ENCODE data around the gene TMEM42. TPM values are rescaled to one million over a fixed set of nuclear protein-coding genes. Genes with fewer than 3 reads are reported as not detected.

TMEM42 gene
- total RNA-seq, 1 experiment from 2014 or later, result 1.3 TPM

GRCh38 chr3:44865272-44866035 lies 3.7 kb downstream of the TMEM42 start:
- DNase-seq (ENCODE audit: low read depth, low spot score), result no peak

GRCh38 chr3:44867421-44868111 lies 5.9 kb downstream of the TMEM42 start:
- DNase-seq (ENCODE audit: low read depth, low spot score), result no peak
- in situ Hi-C loops (cut with HindIII; ENCODE audit: low pct_unique_long_range_greater_than_20kb, low sequenced_read_pairs), result no loop called here

More at GRCh38 chr3:44865272-44866035, 3.7 kb downstream of the TMEM42 start:
- in situ Hi-C loops (cut with HindIII; ENCODE audit: low pct_unique_long_range_greater_than_20kb, low sequenced_read_pairs), result no loop called here

GRCh38 chr3:44870375-44871061 lies 8.8 kb downstream of the TMEM42 start:
- in situ Hi-C loops (cut with HindIII; ENCODE audit: low pct_unique_long_range_greater_than_20kb, low sequenced_read_pairs), result no loop called here
- no peak for DNase-seq (ENCODE audit: low read depth, low spot score)

DNA sequence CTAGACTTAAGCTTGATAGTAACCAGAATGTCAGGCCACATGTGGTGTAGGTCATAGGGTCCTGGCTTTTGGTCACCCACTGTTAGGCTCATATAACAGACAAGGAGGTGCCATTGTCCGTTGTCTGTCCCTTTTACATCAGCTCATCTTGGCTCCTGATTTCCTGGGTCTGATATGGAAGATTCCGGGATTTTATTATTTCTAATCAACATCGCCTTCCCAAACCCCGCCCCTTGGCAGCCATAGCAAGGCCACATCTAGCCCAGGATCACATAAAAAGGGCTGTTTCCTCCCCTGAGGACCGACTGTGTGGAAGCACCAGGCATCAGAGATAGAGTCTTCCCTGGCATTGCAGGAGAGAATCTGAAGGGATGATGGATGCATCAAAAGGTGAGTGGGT lies 12.6 kb downstream of the TMEM42 start, which contains the start of gene TGM4:
Gene TGM4 (plus strand): TSS at position 301 of the 400 bp plus-strand sequence. CDS start 71 bp downstream, at position 372.
- in situ Hi-C loops (cut with HindIII; ENCODE audit: low pct_unique_long_range_greater_than_20kb, low sequenced_read_pairs), result no loop called here
- no peak for DNase-seq (ENCODE audit: low read depth, low spot score)

GRCh38 chr3:44875596-44875995 lies 13.9 kb downstream of the TMEM42 start:
- DNase-seq (ENCODE audit: low read depth, low spot score), result no peak
- in situ Hi-C loops (cut with HindIII; ENCODE audit: low pct_unique_long_range_greater_than_20kb, low sequenced_read_pairs), result no loop called here

GRCh38 chr3:44877333-44877732 lies 15.6 kb downstream of the TMEM42 start:
- in situ Hi-C loops (cut with HindIII; ENCODE audit: low pct_unique_long_range_greater_than_20kb, low sequenced_read_pairs), result no loop called here
- no peak for DNase-seq (ENCODE audit: low read depth, low spot score)

DNA sequence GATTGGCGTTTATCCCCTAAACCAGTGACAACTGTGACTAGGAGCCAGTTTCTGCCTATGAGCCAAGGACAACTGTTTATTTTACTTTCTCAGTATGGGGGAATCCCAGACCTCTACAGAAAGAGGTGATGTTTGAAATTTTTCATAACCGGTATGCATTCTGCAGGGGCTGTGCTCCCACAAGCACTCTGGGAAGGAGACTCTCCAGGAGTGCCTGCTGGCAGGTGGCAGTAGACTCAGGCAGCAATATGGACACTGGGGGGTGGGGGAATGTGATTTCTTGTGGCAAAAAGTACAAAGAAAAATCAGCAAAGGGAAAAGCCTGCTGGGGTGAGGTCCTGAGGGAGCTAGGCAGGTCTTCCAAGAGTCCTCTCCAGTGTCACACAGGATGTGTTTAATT lies 18.6 kb downstream of the TMEM42 start:
- in situ Hi-C loops (cut with HindIII; ENCODE audit: low pct_unique_long_range_greater_than_20kb, low sequenced_read_pairs), result no loop called here
- DNase-seq (ENCODE audit: low read depth, low spot score), result no peak

- DNase-seq (ENCODE audit: low read depth, low spot score), result no peak
- in situ Hi-C loops (cut with HindIII; ENCODE audit: low pct_unique_long_range_greater_than_20kb, low sequenced_read_pairs), result no loop called here
These were observed 21.7 kb downstream of the TMEM42 start for GRCh38 chr3:44883213-44883955.

DNA sequence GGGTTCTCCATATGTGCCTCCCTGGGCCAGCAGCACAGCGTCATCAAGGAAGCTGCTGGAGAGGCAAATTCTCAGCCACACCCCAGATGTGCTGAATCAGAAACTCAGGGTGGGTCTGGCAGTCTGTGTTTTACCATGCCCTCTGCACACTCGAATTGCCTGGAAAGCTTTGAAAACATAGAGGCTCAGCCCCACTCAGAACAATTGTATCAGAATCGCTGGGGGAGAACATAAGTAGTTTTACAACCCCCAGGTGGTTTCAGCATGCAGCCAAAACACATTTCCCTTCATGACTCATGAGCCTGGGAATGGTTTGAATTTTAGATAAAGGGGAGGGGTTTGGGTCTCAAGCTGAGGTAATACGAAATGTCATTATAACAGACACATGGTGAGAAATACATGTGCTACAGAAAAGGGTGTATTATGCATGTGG lies 22.3 kb downstream of the TMEM42 start:
- no peak for DNase-seq (ENCODE audit: low read depth, low spot score)
- in situ Hi-C loops (cut with HindIII; ENCODE audit: low pct_unique_long_range_greater_than_20kb, low sequenced_read_pairs), result no loop called here

DNA sequence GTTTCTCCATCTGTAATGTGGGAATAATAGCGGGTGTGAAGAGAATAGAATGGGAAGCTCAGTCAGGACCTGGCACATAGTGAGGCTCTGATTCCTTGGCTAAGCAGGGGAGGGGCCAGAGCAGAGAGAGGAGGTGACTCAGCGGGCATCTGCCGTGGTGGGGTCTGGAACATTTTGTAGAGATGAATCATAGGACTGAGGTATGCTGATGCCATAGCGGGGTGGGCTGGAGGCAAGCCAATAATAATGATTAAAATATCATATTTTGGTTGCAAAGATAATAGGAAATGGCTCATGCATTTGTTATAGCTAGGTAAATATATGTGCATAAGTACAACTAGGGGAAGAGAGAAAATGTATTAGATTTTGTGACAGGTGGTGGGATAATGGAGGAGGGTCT lies 23.9 kb downstream of the TMEM42 start:
- DNase-seq (ENCODE audit: low read depth, low spot score), result no peak
- in situ Hi-C loops (cut with HindIII; ENCODE audit: low pct_unique_long_range_greater_than_20kb, low sequenced_read_pairs), result no loop called here

GRCh38 chr3:44886561-44886960 lies 24.8 kb downstream of the TMEM42 start:
- in situ Hi-C loops (cut with HindIII; ENCODE audit: low pct_unique_long_range_greater_than_20kb, low sequenced_read_pairs), result no loop called here
- no peak for DNase-seq (ENCODE audit: low read depth, low spot score)

GRCh38 chr3:44887101-44887500 lies 25.4 kb downstream of the TMEM42 start:
- DNase-seq (ENCODE audit: low read depth, low spot score), result no peak
- in situ Hi-C loops (cut with HindIII; ENCODE audit: low pct_unique_long_range_greater_than_20kb, low sequenced_read_pairs), result no loop called here

GRCh38 chr3:44890258-44890657 lies 28.5 kb downstream of the TMEM42 start:
- in situ Hi-C loops (cut with HindIII; ENCODE audit: low pct_unique_long_range_greater_than_20kb, low sequenced_read_pairs), result no loop called here
- no peak for DNase-seq (ENCODE audit: low read depth, low spot score)

DNA sequence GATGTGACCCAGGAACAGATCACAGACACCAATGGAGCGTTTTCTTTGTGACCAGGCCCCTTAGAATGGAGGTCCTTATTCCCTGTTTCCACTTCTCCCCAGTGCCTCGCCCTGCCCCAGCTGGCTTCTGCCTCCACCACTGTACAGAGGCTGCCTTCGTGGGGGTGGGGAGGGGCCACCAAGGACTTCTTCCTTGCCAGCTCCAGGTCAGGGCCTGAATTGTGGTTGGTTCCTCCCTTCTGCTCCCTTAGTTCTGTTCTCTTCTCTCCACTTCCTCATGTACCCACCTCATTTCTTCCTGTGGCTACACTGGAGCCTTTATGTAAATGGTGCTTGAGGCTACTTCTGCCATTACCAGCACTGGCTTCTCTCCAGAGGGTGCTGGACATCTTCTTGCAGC lies 29.1 kb downstream of the TMEM42 start:
- in situ Hi-C loops (cut with HindIII; ENCODE audit: low pct_unique_long_range_greater_than_20kb, low sequenced_read_pairs), result no loop called here

DNA sequence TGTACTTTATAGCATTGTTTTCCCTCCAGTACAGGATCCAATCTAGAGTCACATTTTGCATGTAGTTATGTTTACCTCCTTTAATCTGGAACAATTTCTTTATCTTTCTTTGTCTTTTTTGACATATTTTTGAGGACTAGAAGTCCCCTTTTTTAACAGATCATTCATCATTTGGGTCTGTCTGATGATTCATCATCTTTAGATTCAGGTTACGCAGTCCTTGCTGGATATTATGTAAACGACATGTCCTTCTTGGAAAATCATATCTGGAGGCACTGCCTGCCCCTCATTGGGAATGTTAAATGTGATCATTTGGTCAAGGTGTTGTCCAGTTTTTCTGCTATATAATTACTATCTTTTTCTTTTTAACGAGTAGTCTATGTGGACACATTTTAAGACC lies 31.0 kb downstream of the TMEM42 start:
- in situ Hi-C loops (cut with HindIII; ENCODE audit: low pct_unique_long_range_greater_than_20kb, low sequenced_read_pairs), result no loop called here
- no peak for DNase-seq (ENCODE audit: low read depth, low spot score)

More for the DNA sequence above, 29.1 kb downstream of the TMEM42 start:
- no peak for DNase-seq (ENCODE audit: low read depth, low spot score)

DNA sequence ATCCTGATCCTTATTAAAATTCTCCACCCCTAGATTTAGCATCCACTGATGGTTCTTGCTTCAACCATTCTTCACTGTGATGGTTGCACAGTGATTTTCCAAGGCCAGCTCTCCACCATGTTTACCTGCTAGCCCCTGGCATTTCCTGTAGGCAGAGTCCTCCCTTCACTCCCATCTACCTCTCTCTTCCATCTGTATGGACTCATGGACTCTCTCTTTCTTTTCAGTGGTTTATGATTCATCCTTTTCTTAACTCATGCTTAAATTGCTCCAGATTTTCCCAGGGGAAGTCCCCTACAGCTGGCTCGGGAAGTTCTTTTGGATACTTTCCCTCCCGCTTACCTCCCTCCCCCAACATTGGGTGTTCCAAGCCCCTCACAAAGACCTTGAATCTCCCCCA lies 31.4 kb downstream of the TMEM42 start:
- in situ Hi-C loops (cut with HindIII; ENCODE audit: low pct_unique_long_range_greater_than_20kb, low sequenced_read_pairs), result no loop called here
- DNase-seq (ENCODE audit: low read depth, low spot score), result no peak

- in situ Hi-C loops (cut with HindIII; ENCODE audit: low pct_unique_long_range_greater_than_20kb, low sequenced_read_pairs), result no loop called here
- no peak for DNase-seq (ENCODE audit: low read depth, low spot score)
These were observed 32.8 kb downstream of the TMEM42 start for GRCh38 chr3:44894485-44894884.

- no peak for DNase-seq (ENCODE audit: low read depth, low spot score)
- in situ Hi-C loops (cut with HindIII; ENCODE audit: low pct_unique_long_range_greater_than_20kb, low sequenced_read_pairs), result no loop called here
These were observed 34.7 kb downstream of the TMEM42 start for GRCh38 chr3:44896440-44896839.
